MCF 10A (cell line): ENCODE measurements around the gene MYO9B. TPM values are rescaled to one million over a fixed set of nuclear protein-coding genes. Genes with fewer than 3 reads are reported as not detected.

Source experiments
- BruUV-seq: library from RNA; stranded (reverse); fragments of 400-500 nt; replicated peaks from 2 replicates; lab custom pipeline; 2021; lab: Mats Ljungman, UMichigan
- CTCF ChIA-PET: fragments of 300-600 bp; sonication (Branson Sonifier 250); formaldehyde crosslinking; extraction: SDS; loops from one replicate; lab custom pipeline; 2021; ENCODE audit warnings: antibody characterized with exemption, inconsistent platforms; lab: Yijun Ruan, JAX
- POLR2A ChIA-PET: fragments of 300-600, 350-650 bp; sonication (Branson Sonifier 250); formaldehyde crosslinking; extraction: SDS; loops from one replicate; lab custom pipeline; 2020; ENCODE audit warnings: antibody characterized with exemption, inconsistent platforms; lab: Yijun Ruan, JAX
- DNase-seq: peaks from one replicate; pipeline ENCODE4 v3.0.0-alpha.2; 2018; ENCODE audit not compliant: unreplicated experiment
- H3K27ac Mint-ChIP-seq: one replicate; pipeline ENCODE4 v1.8.0; 2022; ENCODE audit warnings: mild to moderate bottlenecking, low read depth, mixed read lengths; ENCODE audit not compliant: unreplicated experiment
- H3K27me3 Mint-ChIP-seq: one replicate; pipeline ENCODE4 v1.8.0; 2022; ENCODE audit warnings: mixed read lengths; ENCODE audit not compliant: insufficient read depth, unreplicated experiment
- H3K36me3 Mint-ChIP-seq: one replicate; pipeline ENCODE4 v1.8.0; 2022; ENCODE audit warnings: mild to moderate bottlenecking, moderate library complexity, mixed read lengths; ENCODE audit not compliant: insufficient read depth, unreplicated experiment
- H3K4me1 Mint-ChIP-seq: one replicate; pipeline ENCODE4 v1.8.0; 2022; ENCODE audit warnings: mixed read lengths; ENCODE audit not compliant: insufficient read depth, unreplicated experiment
- H3K4me3 Mint-ChIP-seq: one replicate; pipeline ENCODE4 v1.8.0; 2022; ENCODE audit warnings: mild to moderate bottlenecking, moderate library complexity, mixed read lengths; ENCODE audit not compliant: unreplicated experiment
- H3K9me3 Mint-ChIP-seq: one replicate; pipeline ENCODE4 v1.8.0; 2022; ENCODE audit warnings: mixed read lengths; ENCODE audit not compliant: unreplicated experiment
- intact Hi-C: fragments of 100-400 bp; cut with micrococcal nuclease; formaldehyde crosslinking; loops from 2 replicates; pipeline ENCODE4 v1.14.1; 2022
- total RNA-seq: library from RNA; stranded (reverse); gene quantifications from 2 replicates; pipeline ENCODE4 v1.2.3, GENCODE V29; 2022
- TF ChIP-seq, protein P1 (sequence below): fragments of 200-600 bp; IDR thresholded peaks from one replicate; pipeline ENCODE4 v1.8.0; 2022; ENCODE audit warnings: antibody characterized with exemption, mild to moderate bottlenecking; ENCODE audit not compliant: unreplicated experiment

The MYO9B gene
- total RNA-seq, 1 experiment from 2014 or later = 43.5 TPM

DNA sequence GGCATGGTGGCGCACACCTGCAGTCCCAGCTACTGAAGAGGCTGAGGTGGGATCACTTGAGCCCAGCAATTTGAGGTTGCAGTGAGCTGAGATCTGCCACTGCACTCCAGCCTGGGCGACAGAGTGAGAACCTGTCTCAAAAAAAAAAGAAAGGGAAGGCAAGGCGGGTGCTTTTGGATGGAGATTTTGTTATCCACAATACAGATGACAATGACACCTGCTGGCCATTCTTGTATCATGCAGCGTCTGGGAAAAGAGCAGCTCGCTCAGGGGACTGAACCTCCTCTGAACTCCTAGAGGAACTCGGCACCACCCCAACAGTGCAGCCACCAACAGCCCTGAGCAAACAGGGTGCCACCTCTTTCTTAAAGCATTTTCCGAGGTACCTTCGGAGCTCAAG, 23.1 kb upstream of the MYO9B start:
- H3K27me3 Mint-ChIP-seq = no peaks in the 10 kb centered on the region
- DNase-seq = peak; percentile 63
- TF ChIP-seq, protein P1, sequence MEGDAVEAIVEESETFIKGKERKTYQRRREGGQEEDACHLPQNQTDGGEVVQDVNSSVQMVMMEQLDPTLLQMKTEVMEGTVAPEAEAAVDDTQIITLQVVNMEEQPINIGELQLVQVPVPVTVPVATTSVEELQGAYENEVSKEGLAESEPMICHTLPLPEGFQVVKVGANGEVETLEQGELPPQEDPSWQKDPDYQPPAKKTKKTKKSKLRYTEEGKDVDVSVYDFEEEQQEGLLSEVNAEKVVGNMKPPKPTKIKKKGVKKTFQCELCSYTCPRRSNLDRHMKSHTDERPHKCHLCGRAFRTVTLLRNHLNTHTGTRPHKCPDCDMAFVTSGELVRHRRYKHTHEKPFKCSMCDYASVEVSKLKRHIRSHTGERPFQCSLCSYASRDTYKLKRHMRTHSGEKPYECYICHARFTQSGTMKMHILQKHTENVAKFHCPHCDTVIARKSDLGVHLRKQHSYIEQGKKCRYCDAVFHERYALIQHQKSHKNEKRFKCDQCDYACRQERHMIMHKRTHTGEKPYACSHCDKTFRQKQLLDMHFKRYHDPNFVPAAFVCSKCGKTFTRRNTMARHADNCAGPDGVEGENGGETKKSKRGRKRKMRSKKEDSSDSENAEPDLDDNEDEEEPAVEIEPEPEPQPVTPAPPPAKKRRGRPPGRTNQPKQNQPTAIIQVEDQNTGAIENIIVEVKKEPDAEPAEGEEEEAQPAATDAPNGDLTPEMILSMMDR = peak; percentile 65
- H3K36me3 Mint-ChIP-seq = peaks cover 33% of the 10 kb centered on the region
- intact Hi-C loops = loop anchor here (1.0 kb wide), 4 partner anchors 153 to 338 kb away; no protein-coding TSS in a partner anchor
- CTCF ChIA-PET = interaction anchor here (0.6 to 2.0 kb wide), 28 partner anchors 9 to 528 kb away, joined by 3 to 19 read pairs (median 3); partner anchors contain the start of genes MYO9B, NWD1 and USE1
- H3K4me1 Mint-ChIP-seq = no peaks in the 10 kb centered on the region
- no peaks in the 10 kb centered on the region for H3K9me3 Mint-ChIP-seq
- no peak overlapping the region for H3K27ac Mint-ChIP-seq
- H3K4me3 Mint-ChIP-seq = no peak overlapping the region
- no TSS peak for BruUV-seq
- POLR2A ChIA-PET = interaction anchor here (0.6 kb wide), 1 partner anchor 334 kb away, joined by 4 read pairs; no protein-coding TSS in a partner anchor

DNA sequence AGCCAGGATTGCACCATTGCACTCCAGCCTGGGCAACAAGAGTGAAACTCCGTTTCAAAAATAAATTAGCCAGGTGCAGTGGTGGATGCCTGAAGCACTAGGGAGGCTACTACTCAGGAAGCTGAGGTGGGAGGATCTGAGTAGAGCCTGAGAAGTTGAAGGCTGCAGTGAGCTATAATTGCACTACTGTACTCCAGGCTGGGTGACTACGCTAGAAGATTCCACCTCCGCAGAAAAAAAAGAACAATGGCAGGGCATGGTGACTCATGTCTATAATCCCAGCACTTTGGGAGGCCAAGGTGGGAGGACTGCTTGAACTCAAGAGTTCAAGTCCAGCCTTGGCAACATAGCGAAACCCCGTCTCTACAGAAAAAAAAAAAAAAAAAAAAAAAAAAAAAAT, 20.8 kb upstream of the MYO9B start:
- TF ChIP-seq, protein P1 = no peak
- POLR2A ChIA-PET = no interaction called here
- H3K4me3 Mint-ChIP-seq = no peak overlapping the region
- CTCF ChIA-PET = interaction anchor here (0.5 kb wide), 1 partner anchor 155 kb away, joined by 3 read pairs; no protein-coding TSS in a partner anchor
- no peaks in the 10 kb centered on the region for H3K9me3 Mint-ChIP-seq
- no peak overlapping the region for H3K27ac Mint-ChIP-seq
- BruUV-seq = no TSS peak
- peaks cover 32% of the 10 kb centered on the region for H3K36me3 Mint-ChIP-seq
- no peaks in the 10 kb centered on the region for H3K4me1 Mint-ChIP-seq
- intact Hi-C loops = no loop called here
- H3K27me3 Mint-ChIP-seq = no peaks in the 10 kb centered on the region
- DNase-seq = no peak

DNA sequence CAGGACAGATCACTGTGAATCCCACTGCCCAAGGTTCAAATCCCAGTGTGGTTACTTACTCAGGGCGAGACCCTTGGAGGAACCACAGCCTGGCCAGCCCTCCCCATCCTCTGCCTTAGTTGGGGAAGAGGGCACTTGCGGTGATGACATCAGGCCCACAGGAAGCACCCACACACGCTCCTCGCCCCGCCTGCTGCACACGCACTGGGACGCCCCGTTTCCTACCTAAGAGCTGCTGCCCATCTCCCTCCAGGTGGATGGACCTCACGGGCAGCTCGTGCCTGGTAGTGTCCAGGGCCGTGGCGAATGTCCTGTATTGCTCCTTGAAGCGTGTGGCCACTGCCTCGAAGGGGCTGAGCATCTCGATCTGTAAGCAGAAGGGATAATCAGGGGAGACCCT, 19.9 kb upstream of the MYO9B start:
- H3K27ac Mint-ChIP-seq = no peak overlapping the region
- no peaks in the 10 kb centered on the region for H3K27me3 Mint-ChIP-seq
- H3K9me3 Mint-ChIP-seq = no peaks in the 10 kb centered on the region
- no peak for DNase-seq
- TF ChIP-seq, protein P1 = no peak
- ChIA-PET CTCF (interaction anchor here (0.6 to 1.6 kb wide), 3 partner anchors 11 to 276 kb away, joined by 3 to 4 read pairs (median 3); no protein-coding TSS in a partner anchor), POLR2A (no interaction called here)
- peaks cover 29% of the 10 kb centered on the region for H3K36me3 Mint-ChIP-seq
- no peak overlapping the region for H3K4me3 Mint-ChIP-seq
- H3K4me1 Mint-ChIP-seq = no peaks in the 10 kb centered on the region
- no TSS peak for BruUV-seq
- intact Hi-C loops = no loop called here

DNA sequence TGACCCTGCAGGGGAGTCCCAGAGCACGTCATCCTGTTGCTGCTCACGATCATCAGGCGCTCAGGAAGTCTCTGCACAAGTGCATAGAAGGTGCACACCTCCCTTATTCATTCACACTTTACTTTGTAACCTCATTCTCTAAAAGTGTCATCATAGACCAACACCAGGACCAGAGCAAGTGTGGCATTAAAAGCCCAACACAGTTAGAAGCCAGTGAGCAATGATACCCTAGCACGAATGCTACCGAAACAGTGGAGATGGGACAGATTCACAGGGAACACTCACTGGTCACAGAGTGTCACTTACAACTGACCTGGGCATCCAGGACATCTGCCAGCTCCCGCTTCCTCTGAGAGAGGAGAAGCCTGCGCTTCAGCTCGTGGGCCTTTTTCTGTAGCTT, 17.3 kb upstream of the MYO9B start:
- TF ChIP-seq, protein P1 = no peak
- H3K27me3 Mint-ChIP-seq = no peaks in the 10 kb centered on the region
- H3K27ac Mint-ChIP-seq = peak overlapping the region; percentile 23
- no peak overlapping the region for H3K4me3 Mint-ChIP-seq
- ChIA-PET POLR2A (no interaction called here), CTCF (no interaction called here)
- no peaks in the 10 kb centered on the region for H3K4me1 Mint-ChIP-seq
- peaks cover 16% of the 10 kb centered on the region for H3K36me3 Mint-ChIP-seq
- DNase-seq = no peak
- no TSS peak for BruUV-seq
- intact Hi-C loops = no loop called here
- no peaks in the 10 kb centered on the region for H3K9me3 Mint-ChIP-seq
